A549 (cell line): ENCODE results near the gene OSTC. TPM values are rescaled to one million over a fixed set of nuclear protein-coding genes. Genes with fewer than 3 reads are reported as not detected.

Source experiments
- ATAC-seq, 2 experiments: fragments of 200-7000 bp in 1 of 2; fragments of >200 bp in 1 of 2; cut with Nextera tagmentation in 1 of 2; cut with Tn5 transposase in 1 of 2; 3 replicates each; pipeline versions ENCODE4 v1.8.0 to v1.9.1; 2018 to 2020; ENCODE audit warnings: mild to moderate bottlenecking in 1 of 2, moderate library complexity in 1 of 2
- CTCF ChIA-PET: fragments of 300-600 bp; sonication (Branson Sonifier 250); formaldehyde crosslinking; extraction: SDS; loops from one replicate; lab custom pipeline; 2021; ENCODE audit warnings: antibody characterized with exemption, inconsistent platforms; lab: Yijun Ruan, JAX
- POLR2A ChIA-PET: fragments of 350-600 bp; formaldehyde crosslinking; extraction: SDS; loops from one replicate; lab custom pipeline; 2021; ENCODE audit warnings: antibody characterized with exemption, inconsistent platforms; lab: Yijun Ruan, JAX
- DNase-seq, 2 experiments: peaks; one replicate each; pipeline versions ENCODE4 v3.0.0 to v3.0.0-alpha.2; 2011 to 2016; ENCODE audit warnings: low read depth in 1 of 2, low spot score in 1 of 2
- FAIRE-seq: peaks from 2 replicates; lab custom pipeline; 2011; peaks lifted over from hg19 to GRCh38; lab: Jason Lieb, UNC
- H3K27ac ChIP-seq, 2 experiments: fragments of >200 bp; sonication (Bioruptor Twin); formaldehyde crosslinking; 3 replicates each; pipeline ENCODE4 v1.5.1; 2016 to 2017
- H3K4me1 ChIP-seq: fragments of >200 bp; sonication (Bioruptor Twin); formaldehyde crosslinking; 3 replicates; pipeline ENCODE4 v1.6.1; 2016
- H3K4me2 ChIP-seq: fragments of >200 bp; sonication (Bioruptor Twin); formaldehyde crosslinking; 3 replicates; pipeline ENCODE4 v1.6.1; 2016
- H3K4me3 ChIP-seq: fragments of >200 bp; sonication (Bioruptor Twin); formaldehyde crosslinking; 3 replicates; pipeline ENCODE4 v1.5.1; 2016
- H3K9me3 ChIP-seq: fragments of >200 bp; sonication (Bioruptor Twin); formaldehyde crosslinking; 3 replicates; pipeline ENCODE4 v1.6.1; 2016
- CBX2 ChIP-seq: fragments of 200-600 bp; sonication (generic); IDR thresholded peaks from 2 replicates; pipeline ENCODE4 v1.6.1; 2016; ENCODE audit warnings: low read depth, mild to moderate bottlenecking, borderline replicate concordance
- CEBPB ChIP-seq, 2 experiments: fragments of >200 bp in 1 of 2; sonication (Bioruptor Twin) in 1 of 2; formaldehyde crosslinking in 1 of 2; IDR thresholded peaks; 2 replicates each; pipeline ENCODE4 v1.6.1; 2012 to 2016
- CHD4 ChIP-seq: fragments of 200-600 bp; sonication (generic); IDR thresholded peaks from 2 replicates; pipeline ENCODE4 v1.6.1; 2016; ENCODE audit warnings: antibody characterized with exemption, mild to moderate bottlenecking, borderline replicate concordance
- CTCF ChIP-seq: fragments of >200 bp; sonication (Bioruptor Twin); formaldehyde crosslinking; IDR thresholded peaks from 3 replicates; pipeline ENCODE4 v1.5.1; 2016
- E2F6 ChIP-seq: IDR thresholded peaks from 2 replicates; pipeline ENCODE4 v1.6.1; 2012; ENCODE audit warnings: low read depth, borderline replicate concordance
- EHF ChIP-seq: fragments of 250-450 bp; sonication (Bioruptor Pico); IDR thresholded peaks from 2 replicates; pipeline ENCODE4 v1.5.0; 2020; ENCODE audit warnings: mild to moderate bottlenecking
- EHMT2 ChIP-seq: fragments of 200-600 bp; sonication (generic); IDR thresholded peaks from 2 replicates; pipeline ENCODE4 v1.6.1; 2016; ENCODE audit warnings: antibody characterized with exemption, low read depth, mild to moderate bottlenecking, moderate library complexity
- FOSB ChIP-seq: fragments of 250-450 bp; sonication (Bioruptor Pico); IDR thresholded peaks from 2 replicates; pipeline ENCODE4 v1.5.0; 2020; ENCODE audit warnings: mild to moderate bottlenecking, moderate library complexity
- FOXS1 ChIP-seq: fragments of 250-450 bp; sonication (Bioruptor Pico); IDR thresholded peaks from 2 replicates; pipeline ENCODE4 v1.5.0; 2020; ENCODE audit warnings: mild to moderate bottlenecking, moderate library complexity
- HEYL ChIP-seq: fragments of 250-450 bp; sonication (Bioruptor Pico); IDR thresholded peaks from 2 replicates; pipeline ENCODE4 v1.8.0; 2021; ENCODE audit warnings: mild to moderate bottlenecking, moderate library complexity
- HOXA7 ChIP-seq: fragments of 250-450 bp; sonication (Bioruptor Pico); IDR thresholded peaks from 2 replicates; pipeline ENCODE4 v1.5.0; 2020; ENCODE audit warnings: mild to moderate bottlenecking, moderate library complexity
- HOXB13 ChIP-seq: fragments of 250-450 bp; sonication (Bioruptor Pico); IDR thresholded peaks from 2 replicates; pipeline ENCODE4 v1.5.0; 2020; ENCODE audit warnings: low read depth, mild to moderate bottlenecking, moderate library complexity
- JUN ChIP-seq, 2 experiments: fragments of >200 bp; sonication (Bioruptor Twin); formaldehyde crosslinking; IDR thresholded peaks; 2 replicates in 1 of 2; 3 replicates in 1 of 2; pipeline ENCODE4 v1.6.1; 2016 to 2017
- JUNB ChIP-seq: fragments of >200 bp; sonication (Bioruptor Twin); formaldehyde crosslinking; IDR thresholded peaks from 2 replicates; pipeline ENCODE4 v1.6.1; 2016
- MAX ChIP-seq: IDR thresholded peaks from 2 replicates; pipeline ENCODE4 v1.6.1; 2012
- MAZ ChIP-seq: fragments of 150-350 bp; IDR thresholded peaks from 2 replicates; pipeline ENCODE4 v1.6.1; 2014; ENCODE audit warnings: antibody characterized with exemption, low read depth, low read length, borderline replicate concordance
- NPAS2 ChIP-seq: fragments of 250-450 bp; sonication (Bioruptor Pico); IDR thresholded peaks from 2 replicates; pipeline ENCODE4 v1.8.0; 2022; ENCODE audit warnings: mild to moderate bottlenecking, moderate library complexity, borderline replicate concordance
- NR3C1 ChIP-seq: fragments of >200 bp; sonication (Bioruptor Twin); formaldehyde crosslinking; IDR thresholded peaks from 3 replicates; pipeline ENCODE4 v1.6.1; 2017
- PBX3 ChIP-seq: IDR thresholded peaks from 2 replicates; pipeline ENCODE4 v1.6.1; 2012
- PHF8 ChIP-seq: fragments of 200-600 bp; sonication (generic); IDR thresholded peaks from 2 replicates; pipeline ENCODE4 v1.6.1; 2016; ENCODE audit warnings: low read depth, mild to moderate bottlenecking, antibody characterized with exemption, moderate library complexity, borderline replicate concordance
- POLR2A ChIP-seq: IDR thresholded peaks from 2 replicates; pipeline ENCODE4 v1.6.1; 2012; ENCODE audit warnings: mild to moderate bottlenecking, low read length
- POLR2AphosphoS2 ChIP-seq: conservative IDR thresholded peaks from 2 replicates; pipeline ENCODE4 v1.6.1; 2012; ENCODE audit warnings: low read length, improper control_type of control experiment, inconsistent platforms
- RARB ChIP-seq: fragments of 250-450 bp; sonication (Bioruptor Pico); IDR thresholded peaks from 2 replicates; pipeline ENCODE4 v1.8.0; 2021; ENCODE audit warnings: mild to moderate bottlenecking, moderate library complexity
- RCOR1 ChIP-seq: fragments of 150-350 bp; IDR thresholded peaks from 2 replicates; pipeline ENCODE4 v1.6.1; 2014; ENCODE audit warnings: antibody characterized with exemption, low read length, low read depth
- REST ChIP-seq: fragments of 200-600 bp; sonication (generic); IDR thresholded peaks from 2 replicates; pipeline ENCODE4 v1.6.1; 2016; ENCODE audit warnings: antibody characterized with exemption, mild to moderate bottlenecking, moderate library complexity
- RFX5 ChIP-seq: fragments of 450-650 bp; IDR thresholded peaks from 2 replicates; pipeline ENCODE4 v1.7.1; 2014; ENCODE audit warnings: antibody characterized with exemption, mild to moderate bottlenecking, moderate library complexity
- RNF2 ChIP-seq: fragments of 200-600 bp; sonication (generic); IDR thresholded peaks from 2 replicates; pipeline ENCODE4 v1.6.1; 2016; ENCODE audit warnings: low read depth, mild to moderate bottlenecking, antibody characterized with exemption, moderate library complexity, borderline replicate concordance
- SMC3 ChIP-seq: fragments of >200 bp; sonication (Bioruptor Twin); formaldehyde crosslinking; IDR thresholded peaks from 3 replicates; pipeline ENCODE4 v1.6.1; 2018; ENCODE audit warnings: inconsistent platforms
- SREBF2 ChIP-seq: fragments of 450-650 bp; IDR thresholded peaks from 2 replicates; pipeline ENCODE4 v1.6.1; 2014; ENCODE audit warnings: mild to moderate bottlenecking, moderate library complexity
- TP53 ChIP-seq: fragments of 250-450 bp; sonication (Bioruptor Pico); IDR thresholded peaks from 2 replicates; pipeline ENCODE4 v1.5.0; 2021; ENCODE audit warnings: mild to moderate bottlenecking, moderate library complexity
- USF2 ChIP-seq: fragments of 450-650 bp; IDR thresholded peaks from 2 replicates; pipeline ENCODE4 v1.6.1; 2014; ENCODE audit warnings: antibody characterized with exemption
- ZNF302 ChIP-seq: fragments of 250-450 bp; sonication (Bioruptor Pico); IDR thresholded peaks from 2 replicates; pipeline ENCODE4 v1.9.0; 2021; ENCODE audit warnings: inconsistent platforms, mild to moderate bottlenecking, moderate library complexity
- WGBS: methylation state at CpG from one replicate; pipeline ENCODE4 v1.1.6; 2017; ENCODE audit errors: missing lambda C conversion rate; 5-methylcytosine and 5-hydroxymethylcytosine counted together
- polyA minus RNA-seq: library from RNA; depleted of rRNA, polyadenylated mRNA; stranded (reverse); fragments of >200 nt; gene quantifications from 2 replicates; pipeline ENCODE4 v1.2.3, GENCODE V29; 2011; rRNA and poly(A)+ RNA removed
- polyA plus RNA-seq, 4 experiments: library from polyadenylated mRNA; depleted of rRNA in 3 of 4; stranded (reverse); fragments of >200 nt; fragmentation: RNase III in 1 of 4; extraction: RNeasy Plus Mini Kit Qiagen cat#74134 plus additional on column Dnase treatment in 1 of 4; gene quantifications; 2 replicates in 3 of 4; 3 replicates in 1 of 4; pipeline ENCODE4 v1.2.3, GENCODE V29; 2011 to 2017

OSTC gene
- polyA plus RNA-seq (2011; rRNA removed), result 133 and 166 TPM in 2 replicates
- 41.4 and 57.1 TPM in 2 replicates for polyA plus RNA-seq (2012; cell fraction: cytosol; rRNA removed)
- 13.8 and 42.1 TPM in 2 replicates for polyA plus RNA-seq (2012; cell fraction: nucleus; rRNA removed)
- polyA plus RNA-seq (2017; fragmentation: RNase III; extraction: RNeasy Plus Mini Kit Qiagen cat#74134 plus additional on column Dnase treatment), result 107 to 128 TPM (median 127 TPM) in 3 replicates
- 41.3 and 56.3 TPM in 2 replicates for polyA minus RNA-seq

- Histone ChIP-seq H3K4me1 (peaks cover 10% of the 10 kb centered on the region; the same call in 1 of the 3 replicates), H3K9me3 (no peaks in the 10 kb centered on the region), H3K27ac (peak within 1 kb of the TSS; percentile 90 to 93), H3K4me3 (peak within 1 kb of the TSS; percentile 99), H3K4me2 (peak within 1 kb of the TSS; percentile 75)
- WGBS, result under 1% methylated on average over 33 of the region's 45 CpGs
- peak; percentile 92 to 94 for ATAC-seq
- ChIA-PET CTCF (interaction anchor here (0.8 to 1.5 kb wide), 2 partner anchors 12 to 14 kb away, joined by 3 to 9 read pairs; no protein-coding TSS in a partner anchor), POLR2A (interaction anchor here (0.8 to 1.6 kb wide), 3 partner anchors 12 to 30 kb away, joined by 4 to 17 read pairs (median 4); partner anchors contain the start of gene RPL34)
- DNase-seq, result peak; percentile 80 to 93
- no peak for FAIRE-seq
- TF ChIP-seq HOXB13 (no peak), CTCF (no peak), POLR2AphosphoS2 (no peak), JUNB (no peak), EHMT2 (no peak), MAZ (no peak), NPAS2 (no peak), PHF8 (peak; percentile 94; the same call in 1 of the 2 replicates), TP53 (no peak), PBX3 (no peak), CEBPB (IDR thresholded peaks at IDR 0.05) (no peak), RARB (no peak), EHF (CRISPR knock-in tag) (no peak), REST (no peak), E2F6 (no peak), USF2 (no peak), RCOR1 (no peak), FOXS1 (CRISPR knock-in tag) (no peak), CHD4 (no peak), RFX5 (no peak), JUN (IDR thresholded peaks at IDR 0.05) (peak; percentile 30 to 73; a peak in 3 of 5 replicates), NR3C1 (no peak), HEYL (CRISPR knock-in tag) (no peak), HOXA7 (no peak), RNF2 (no peak), SREBF2 (no peak), ZNF302 (CRISPR knock-in tag) (no peak), SMC3 (no peak), FOSB (CRISPR knock-in tag) (no peak), MAX (peak; percentile 71), POLR2A (peak; percentile 75), CBX2 (no peak)
Observed at GRCh38 chr4:108650212-108651013, at the start of gene OSTC. OSTC (plus strand) TSS chr4:108650599; CDS start chr4:108650656, 57 bp downstream.
